NCI-H128 (cell line): ENCODE results near the gene CCNJL.
"Not testable (repeated sequence)": the region's sequence is repeated elsewhere in the genome, so short reads cannot be mapped to it uniquely, and the experiment has no call there.

Source experiments
- DNase-seq: peaks from one replicate; lab custom pipeline; 2025; ENCODE audit not compliant: unreplicated experiment; lab: John Stamatoyannopoulos, UW

The CCNJL gene

GRCh38 chr5:160262151-160263074 lies 50.0 kb downstream of the CCNJL start:
- DNase-seq = no peak

GRCh38 chr5:160260881-160261815 lies 51.2 kb downstream of the CCNJL start:
- DNase-seq = no peak

GRCh38 chr5:160260006-160260775 lies 52.2 kb downstream of the CCNJL start:
- DNase-seq = no peak

- DNase-seq = no peak
Measured at GRCh38 chr5:160259341-160259740, 53.0 kb downstream of the CCNJL start.

GRCh38 chr5:160254706-160255105 lies 57.7 kb downstream of the CCNJL start:
- no peak for DNase-seq

- DNase-seq = no peak
Measured at GRCh38 chr5:160253441-160253840, 58.9 kb downstream of the CCNJL start.

- DNase-seq = no peak
Measured at GRCh38 chr5:160252916-160253315, 59.4 kb downstream of the CCNJL start.

- DNase-seq = no peak
Measured at GRCh38 chr5:160251406-160252155, 60.8 kb downstream of the CCNJL start.

GRCh38 chr5:160250826-160251225 lies 61.5 kb downstream of the CCNJL start:
- DNase-seq = no peak

GRCh38 chr5:160250226-160250625 lies 62.1 kb downstream of the CCNJL start:
- DNase-seq = no peak

- DNase-seq = not testable (repeated sequence)
Measured at GRCh38 chr5:160249570-160249969, 62.8 kb downstream of the CCNJL start.

GRCh38 chr5:160245506-160246086 lies 66.8 kb downstream of the CCNJL start:
- no peak for DNase-seq

- no peak for DNase-seq
Measured at GRCh38 chr5:160242145-160242544, 70.2 kb downstream of the CCNJL start.

- no peak for DNase-seq
Measured at GRCh38 chr5:160240350-160240749, 72.0 kb downstream of the CCNJL start.

- no peak for DNase-seq
Measured at GRCh38 chr5:160237571-160238093, 74.7 kb downstream of the CCNJL start.

GRCh38 chr5:160235731-160236130 lies 76.6 kb downstream of the CCNJL start:
- DNase-seq = no peak

GRCh38 chr5:160233215-160233614 lies 79.1 kb downstream of the CCNJL start:
- DNase-seq = no peak

GRCh38 chr5:160231783-160232342 lies 80.5 kb downstream of the CCNJL start:
- no peak for DNase-seq
